ENCODE results near the gene USH1C. TPM values are rescaled to one million over a fixed set of nuclear protein-coding genes. Genes with fewer than 3 reads are reported as not detected.
A peak's percentile ranks its signal among the peaks of the same experiment; 100 is the strongest.

USH1C gene
- total RNA-seq, 1 donor, result not detected

DNA sequence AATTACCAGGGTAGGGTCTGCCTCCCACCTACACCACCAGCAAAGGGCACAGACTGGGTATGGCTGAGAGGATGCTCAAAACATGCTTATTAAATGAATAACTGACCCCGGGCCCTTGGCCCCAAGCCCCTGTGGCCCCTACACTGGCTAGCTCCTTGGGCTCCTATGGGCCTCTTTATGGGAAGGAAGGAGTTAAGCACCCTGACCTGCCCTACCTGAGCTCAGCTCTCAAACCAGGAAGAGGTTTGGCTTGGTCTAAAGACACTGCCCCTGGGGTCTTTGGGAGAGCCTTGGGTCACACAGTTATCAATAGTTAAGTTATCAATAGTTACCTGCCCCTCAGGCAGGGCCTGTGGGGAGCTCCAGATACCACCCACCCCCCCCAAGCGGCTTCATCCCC, 1.2 kb downstream of the USH1C start:
- Histone ChIP-seq H3K79me2 (ENCODE audit: insufficient read depth, low read length) (no peaks in the 10 kb centered on the region), H4K20me1 (ENCODE audit: insufficient read depth, low read length) (no peaks in the 10 kb centered on the region), H3K27me3 (ENCODE audit: insufficient read depth, low read length) (peaks cover 37% of the 10 kb centered on the region), H3K4me2 (ENCODE audit: insufficient read depth, low read length) (no peak overlapping the region), H3K4me1 (ENCODE audit: insufficient read depth, low read length) (no peaks in the 10 kb centered on the region), H3K27ac (ENCODE audit: low read depth, low read length) (no peak overlapping the region), H2AFZ (ENCODE audit: low read length) (no peak overlapping the region), H3K4me3 (ENCODE audit: insufficient read depth, low read length) (no peak overlapping the region), H3K9me3 (ENCODE audit: low read depth, low read length) (no peaks in the 10 kb centered on the region), H3K36me3 (ENCODE audit: insufficient read depth, low read length) (no peaks in the 10 kb centered on the region)
- peak; percentile 25 for DNase-seq (ENCODE audit: insufficient read length, low spot score, missing footprints)
- TF ChIP-seq, protein P1, sequence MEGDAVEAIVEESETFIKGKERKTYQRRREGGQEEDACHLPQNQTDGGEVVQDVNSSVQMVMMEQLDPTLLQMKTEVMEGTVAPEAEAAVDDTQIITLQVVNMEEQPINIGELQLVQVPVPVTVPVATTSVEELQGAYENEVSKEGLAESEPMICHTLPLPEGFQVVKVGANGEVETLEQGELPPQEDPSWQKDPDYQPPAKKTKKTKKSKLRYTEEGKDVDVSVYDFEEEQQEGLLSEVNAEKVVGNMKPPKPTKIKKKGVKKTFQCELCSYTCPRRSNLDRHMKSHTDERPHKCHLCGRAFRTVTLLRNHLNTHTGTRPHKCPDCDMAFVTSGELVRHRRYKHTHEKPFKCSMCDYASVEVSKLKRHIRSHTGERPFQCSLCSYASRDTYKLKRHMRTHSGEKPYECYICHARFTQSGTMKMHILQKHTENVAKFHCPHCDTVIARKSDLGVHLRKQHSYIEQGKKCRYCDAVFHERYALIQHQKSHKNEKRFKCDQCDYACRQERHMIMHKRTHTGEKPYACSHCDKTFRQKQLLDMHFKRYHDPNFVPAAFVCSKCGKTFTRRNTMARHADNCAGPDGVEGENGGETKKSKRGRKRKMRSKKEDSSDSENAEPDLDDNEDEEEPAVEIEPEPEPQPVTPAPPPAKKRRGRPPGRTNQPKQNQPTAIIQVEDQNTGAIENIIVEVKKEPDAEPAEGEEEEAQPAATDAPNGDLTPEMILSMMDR (IDR thresholded peaks at IDR 0.05; ENCODE audit: extremely low read depth, low read depth, low read length), result no peak

DNA sequence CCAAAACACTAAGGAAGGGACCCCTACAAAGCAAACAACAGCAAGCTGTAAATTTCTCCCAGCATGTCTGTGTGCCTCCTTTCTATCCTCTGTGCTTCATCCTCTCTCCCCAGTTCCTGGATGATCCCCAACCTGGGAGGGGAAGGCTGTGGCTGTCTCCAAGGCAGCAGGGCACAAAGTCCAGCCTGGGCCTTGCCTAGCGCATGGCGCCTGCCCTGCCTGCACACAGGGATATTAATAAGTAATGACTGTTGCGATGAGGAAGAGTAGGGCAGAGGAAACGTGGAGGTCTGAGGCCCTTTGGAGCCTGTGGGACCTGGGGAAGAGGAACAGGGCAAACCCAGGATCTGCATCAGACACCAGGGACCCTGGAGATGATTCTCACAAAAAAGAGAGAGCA, 2.0 kb downstream of the USH1C start:
- Histone ChIP-seq H3K9me3 (ENCODE audit: low read depth, low read length) (no peaks in the 10 kb centered on the region), H3K79me2 (ENCODE audit: insufficient read depth, low read length) (no peaks in the 10 kb centered on the region), H4K20me1 (ENCODE audit: insufficient read depth, low read length) (no peaks in the 10 kb centered on the region), H3K4me2 (ENCODE audit: insufficient read depth, low read length) (no peak overlapping the region), H3K4me3 (ENCODE audit: insufficient read depth, low read length) (no peak overlapping the region), H2AFZ (ENCODE audit: low read length) (no peak overlapping the region), H3K27me3 (ENCODE audit: insufficient read depth, low read length) (peaks cover 37% of the 10 kb centered on the region), H3K4me1 (ENCODE audit: insufficient read depth, low read length) (no peaks in the 10 kb centered on the region), H3K36me3 (ENCODE audit: insufficient read depth, low read length) (no peaks in the 10 kb centered on the region), H3K27ac (ENCODE audit: low read depth, low read length) (no peak overlapping the region)
- peak; percentile 67 for DNase-seq (ENCODE audit: insufficient read length, low spot score, missing footprints)
- TF ChIP-seq, protein P1 (IDR thresholded peaks at IDR 0.05; ENCODE audit: extremely low read depth, low read depth, low read length), result no peak

DNA sequence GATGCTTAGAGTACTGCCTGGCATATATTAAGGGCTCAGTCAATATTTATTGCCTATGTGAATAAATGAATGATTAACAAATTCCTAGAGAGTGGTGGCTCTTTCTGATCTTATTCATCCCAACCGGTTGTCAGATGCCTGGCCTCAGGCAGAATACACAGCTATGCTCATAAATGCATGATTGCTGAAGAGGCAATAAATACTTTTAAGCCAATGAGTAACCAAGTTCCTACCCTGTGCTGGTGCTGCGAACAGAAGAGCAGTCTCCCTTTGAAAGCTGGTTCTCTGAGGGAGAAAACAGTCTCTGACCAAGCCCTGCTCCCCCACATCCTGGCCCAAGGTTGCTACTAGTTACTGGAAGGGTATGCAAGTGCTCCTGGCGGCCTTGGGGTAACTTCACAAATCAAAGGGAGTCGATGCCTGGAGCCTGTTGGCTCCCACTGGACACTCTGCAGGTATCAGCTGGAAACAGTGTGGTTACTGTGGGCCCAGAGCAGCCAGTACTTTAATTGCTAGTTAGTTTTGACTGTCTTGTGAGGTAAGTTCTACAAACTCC, 2.8 kb downstream of the USH1C start:
- no peaks in the 10 kb centered on the region for H4K20me1 ChIP-seq (ENCODE audit: insufficient read depth, low read length)

DNA sequence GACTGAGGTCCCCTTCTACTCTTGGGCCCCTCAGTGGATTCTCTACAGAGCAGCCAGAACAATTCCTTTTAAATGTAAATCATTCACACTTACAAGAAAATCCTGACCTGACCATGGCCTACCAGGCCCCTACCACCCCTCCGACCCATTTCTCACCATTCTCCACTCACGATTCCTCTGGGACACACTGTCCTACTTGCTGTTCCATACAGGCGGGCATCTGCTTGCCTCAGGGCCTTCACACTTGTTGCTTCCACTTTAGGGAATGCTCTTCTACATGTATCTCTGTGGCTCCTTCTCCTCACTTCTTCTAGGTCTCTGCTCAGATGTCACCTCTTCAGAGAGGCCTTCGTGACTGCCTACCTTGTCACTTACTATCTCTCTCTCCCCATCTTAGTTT, 3.4 kb downstream of the USH1C start:
- Histone ChIP-seq H3K27ac (ENCODE audit: low read depth, low read length) (no peak overlapping the region), H3K9me3 (ENCODE audit: low read depth, low read length) (no peaks in the 10 kb centered on the region), H3K4me1 (ENCODE audit: insufficient read depth, low read length) (no peaks in the 10 kb centered on the region), H3K27me3 (ENCODE audit: insufficient read depth, low read length) (peaks cover 41% of the 10 kb centered on the region), H4K20me1 (ENCODE audit: insufficient read depth, low read length) (no peaks in the 10 kb centered on the region), H3K79me2 (ENCODE audit: insufficient read depth, low read length) (no peaks in the 10 kb centered on the region), H3K4me3 (ENCODE audit: insufficient read depth, low read length) (no peak overlapping the region), H2AFZ (ENCODE audit: low read length) (no peak overlapping the region), H3K36me3 (ENCODE audit: insufficient read depth, low read length) (no peaks in the 10 kb centered on the region), H3K4me2 (ENCODE audit: insufficient read depth, low read length) (no peak overlapping the region)
- TF ChIP-seq, protein P1 (IDR thresholded peaks at IDR 0.05; ENCODE audit: extremely low read depth, low read depth, low read length), result no peak
- peak; percentile 62 for DNase-seq (ENCODE audit: insufficient read length, low spot score, missing footprints)

More for the DNA sequence above, 2.8 kb downstream of the USH1C start:
- Histone ChIP-seq H3K4me3 (ENCODE audit: insufficient read depth, low read length) (no peak overlapping the region), H3K27me3 (ENCODE audit: insufficient read depth, low read length) (peaks cover 40% of the 10 kb centered on the region), H3K4me2 (ENCODE audit: insufficient read depth, low read length) (no peak overlapping the region), H3K27ac (ENCODE audit: low read depth, low read length) (no peak overlapping the region), H3K36me3 (ENCODE audit: insufficient read depth, low read length) (no peaks in the 10 kb centered on the region), H3K79me2 (ENCODE audit: insufficient read depth, low read length) (no peaks in the 10 kb centered on the region), H3K9me3 (ENCODE audit: low read depth, low read length) (no peaks in the 10 kb centered on the region), H3K4me1 (ENCODE audit: insufficient read depth, low read length) (no peaks in the 10 kb centered on the region), H2AFZ (ENCODE audit: low read length) (no peak overlapping the region)
- DNase-seq (ENCODE audit: insufficient read length, low spot score, missing footprints), result no peak
- TF ChIP-seq, protein P1 (IDR thresholded peaks at IDR 0.05; ENCODE audit: extremely low read depth, low read depth, low read length), result no peak
